Mammary epithelial cell (primary cell): ENCODE results near the gene KCNQ1.

Source experiments
- EZH2 ChIP-seq: IDR thresholded peaks from 2 replicates; pipeline ENCODE4 v1.6.1; 2012; ENCODE audit warnings: low read length, inconsistent platforms, borderline replicate concordance
- TF ChIP-seq, protein P1 (sequence below), 2 donors: IDR thresholded peaks in 1 of 2; conservative IDR thresholded peaks in 1 of 2; 2 replicates each; pipeline ENCODE4 v1.5.1; 2011 to 2012; ENCODE audit warnings: inconsistent platforms in 2 of 2, low read length in 2 of 2, mild to moderate bottlenecking in 2 of 2, control low read depth in 1 of 2, low read depth in 1 of 2; ENCODE audit not compliant: insufficient read depth in 1 of 2; ENCODE audit errors: extremely low read depth in 1 of 2

DNA sequence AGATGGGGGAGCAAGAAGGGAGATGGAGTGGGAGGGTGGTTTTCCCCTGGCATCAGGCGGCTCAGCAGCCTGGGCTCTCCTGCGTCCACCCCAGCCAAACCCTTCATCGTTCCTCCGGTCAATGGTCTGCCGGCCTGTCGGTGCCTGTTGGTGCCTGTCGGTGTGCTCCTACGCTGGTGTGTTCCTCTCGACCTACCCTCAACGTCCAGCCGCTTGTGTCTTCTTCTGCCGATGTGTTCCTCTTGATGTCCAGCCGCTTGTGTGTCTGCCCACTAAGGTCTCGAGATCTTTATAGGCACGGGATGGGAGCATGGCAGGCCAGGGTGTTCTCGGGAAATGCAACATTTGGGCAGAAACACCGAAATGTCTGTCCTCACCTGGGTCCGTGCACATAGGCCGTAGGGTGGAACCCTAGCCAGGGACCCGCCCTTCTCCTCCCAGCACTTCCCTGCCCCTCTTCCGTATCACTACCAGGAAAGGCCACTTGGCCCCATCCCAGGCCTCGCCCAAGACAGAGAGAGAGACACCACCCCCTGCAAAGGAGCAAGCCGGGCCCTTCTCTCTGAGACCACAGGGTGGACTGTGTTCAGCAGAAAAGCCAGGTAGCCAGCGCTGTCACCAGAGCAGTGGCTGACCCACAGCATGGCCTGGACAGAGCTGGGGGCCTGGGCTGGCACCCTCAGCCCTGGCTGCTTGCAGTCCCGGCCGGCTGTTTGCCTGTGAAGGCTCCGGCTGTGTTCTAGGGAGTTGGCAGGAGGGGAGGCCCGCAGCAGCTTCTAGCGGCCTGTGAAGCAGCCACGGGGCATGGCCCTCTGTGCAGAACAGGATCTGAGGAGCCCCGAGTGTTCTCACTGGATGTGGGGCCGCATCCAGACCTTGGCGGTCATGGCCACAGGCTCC is 316.6 kb downstream of the KCNQ1 start:
- TF ChIP-seq EZH2 = no peak
- TF ChIP-seq, protein P1, sequence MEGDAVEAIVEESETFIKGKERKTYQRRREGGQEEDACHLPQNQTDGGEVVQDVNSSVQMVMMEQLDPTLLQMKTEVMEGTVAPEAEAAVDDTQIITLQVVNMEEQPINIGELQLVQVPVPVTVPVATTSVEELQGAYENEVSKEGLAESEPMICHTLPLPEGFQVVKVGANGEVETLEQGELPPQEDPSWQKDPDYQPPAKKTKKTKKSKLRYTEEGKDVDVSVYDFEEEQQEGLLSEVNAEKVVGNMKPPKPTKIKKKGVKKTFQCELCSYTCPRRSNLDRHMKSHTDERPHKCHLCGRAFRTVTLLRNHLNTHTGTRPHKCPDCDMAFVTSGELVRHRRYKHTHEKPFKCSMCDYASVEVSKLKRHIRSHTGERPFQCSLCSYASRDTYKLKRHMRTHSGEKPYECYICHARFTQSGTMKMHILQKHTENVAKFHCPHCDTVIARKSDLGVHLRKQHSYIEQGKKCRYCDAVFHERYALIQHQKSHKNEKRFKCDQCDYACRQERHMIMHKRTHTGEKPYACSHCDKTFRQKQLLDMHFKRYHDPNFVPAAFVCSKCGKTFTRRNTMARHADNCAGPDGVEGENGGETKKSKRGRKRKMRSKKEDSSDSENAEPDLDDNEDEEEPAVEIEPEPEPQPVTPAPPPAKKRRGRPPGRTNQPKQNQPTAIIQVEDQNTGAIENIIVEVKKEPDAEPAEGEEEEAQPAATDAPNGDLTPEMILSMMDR (conservative IDR thresholded peaks at IDR 0.05 in 1 of 2, IDR thresholded peaks at IDR 0.05 in 1 of 2; ENCODE audit: extremely low read depth in 1 of 2, insufficient read depth in 1 of 2, low read depth in 1 of 2, low read length in 2 of 2) = no peak
